Astrocyte (in vitro differentiated cells and primary cell): ENCODE measurements around the gene RNASE11.

Experiments used
- CTCF ChIP-seq: IDR thresholded peaks from 2 replicates; pipeline ENCODE4 v1.5.1; 2011; ENCODE audit warnings: low read depth, mild to moderate bottlenecking, inconsistent platforms, low read length, moderate library complexity; ENCODE audit not compliant: insufficient read depth
- EZH2 ChIP-seq: IDR thresholded peaks from 2 replicates; pipeline ENCODE4 v1.6.1; 2012; ENCODE audit warnings: mild to moderate bottlenecking, low read length, inconsistent platforms; ENCODE audit not compliant: insufficient read depth

GRCh38 chr14:20608383-20609110 lies 20.7 kb upstream of the RNASE11 start:
- TF ChIP-seq CTCF, result no peak
- no peak for TF ChIP-seq EZH2
